ENCODE data around the gene TUBG1. TPM values are rescaled to one million over a fixed set of nuclear protein-coding genes. Genes with fewer than 3 reads are reported as not detected.
A peak's percentile ranks its signal among the peaks of the same experiment; 100 is the strongest.

Gene TUBG1
- polyA plus RNA-seq (ENCODE audit: insufficient read depth in 1 of 5, insufficient read length in 5 of 5, low replicate concordance in 1 of 5) = 10 to 100 TPM; 32.2 to 46.9 (median 34.9) TPM
- long read RNA-seq, donor 1, transcript TUBG1-201 (11 exons, 1,611 nt) = major isoform, 9 of 21 reads
- long read RNA-seq, donor 1, partial matches to known transcripts = 12 of 21 reads
- long read RNA-seq, donor 1, other reads (novel, unspliced or antisense) = 0 of 21 reads
- long read RNA-seq, donor 2, transcript TUBG1-201 (11 exons, 1,611 nt) = major isoform, 9 of 17 reads
- long read RNA-seq, donor 2, partial matches to known transcripts = 8 of 17 reads
- long read RNA-seq, donor 2, other reads (novel, unspliced or antisense) = 0 of 17 reads
- long read RNA-seq, donor 3, transcript TUBG1-201 (11 exons, 1,611 nt) = major isoform, 7 of 17 reads
- long read RNA-seq, donor 3, partial matches to known transcripts = 10 of 17 reads
- long read RNA-seq, donor 3, other reads (novel, unspliced or antisense) = 0 of 17 reads
- long read RNA-seq, donor 4, transcript TUBG1-201 (11 exons, 1,611 nt) = major isoform, 5 of 5 reads
- long read RNA-seq, donor 4, partial matches to known transcripts = 0 of 5 reads
- long read RNA-seq, donor 4, other reads (novel, unspliced or antisense) = 0 of 5 reads
- long read RNA-seq, donor 5, transcript TUBG1-201 (11 exons, 1,611 nt) = major isoform, 12 of 33 reads
- long read RNA-seq, donor 5, partial matches to known transcripts = 20 of 33 reads
- long read RNA-seq, donor 5, other reads (novel, unspliced or antisense) = 0 of 33 reads
- long read RNA-seq, donor 6, transcript TUBG1-201 (11 exons, 1,611 nt) = major isoform, 10 of 26 reads
- long read RNA-seq, donor 6, partial matches to known transcripts = 16 of 26 reads
- long read RNA-seq, donor 6, other reads (novel, unspliced or antisense) = 0 of 26 reads
- long read RNA-seq, donor 7, transcript TUBG1-201 (11 exons, 1,611 nt) = major isoform, 14 of 35 reads
- long read RNA-seq, donor 7, partial matches to known transcripts = 21 of 35 reads
- long read RNA-seq, donor 7, other reads (novel, unspliced or antisense) = 0 of 35 reads
- long read RNA-seq, donor 8, transcript TUBG1-201 (11 exons, 1,611 nt) = major isoform, 7 of 7 reads
- long read RNA-seq, donor 8, partial matches to known transcripts = 0 of 7 reads
- long read RNA-seq, donor 8, other reads (novel, unspliced or antisense) = 0 of 7 reads

- DNase-seq = peak; percentile 100
Observed at GRCh38 chr17:42609182-42609813, at the start of gene TUBG1, which contains the start of gene RETREG3. Gene TUBG1, plus strand, starts transcription at chr17:42609683. Its CDS starts 55 bp downstream, at chr17:42609738. Gene RETREG3, minus strand, starts transcription at chr17:42609374. Its CDS starts 50 bp downstream, at chr17:42609324.

GRCh38 chr17:42560246-42560645 is 49.2 kb upstream of the TUBG1 start:
- DNase-seq = no peak

- peak; percentile 94 to 96 for DNase-seq
Observed at GRCh38 chr17:42561897-42562387, 47.5 kb upstream of the TUBG1 start, which contains the start of gene COASY. Gene COASY, plus strand, starts transcription at chr17:42562148. Its CDS starts 475 bp downstream, at chr17:42562623.

- no peak for DNase-seq
Observed at GRCh38 chr17:42562388-42563142, 46.9 kb upstream of the TUBG1 start.

- no peak for DNase-seq
Observed at GRCh38 chr17:42563143-42563509, 46.4 kb upstream of the TUBG1 start.

- DNase-seq = no peak
Observed at GRCh38 chr17:42563543-42563942, 45.9 kb upstream of the TUBG1 start.

- no peak for DNase-seq
Observed at GRCh38 chr17:42563950-42564349, 45.5 kb upstream of the TUBG1 start.

GRCh38 chr17:42564815-42565522 is 44.5 kb upstream of the TUBG1 start:
- no peak for DNase-seq

- DNase-seq = no peak
Observed at GRCh38 chr17:42565523-42566214, 43.8 kb upstream of the TUBG1 start.

GRCh38 chr17:42566215-42566882 is 43.1 kb upstream of the TUBG1 start:
- no peak for DNase-seq

- peak; percentile 92 to 93 for DNase-seq
Observed at GRCh38 chr17:42566883-42567573, 42.5 kb upstream of the TUBG1 start, which contains the start of gene MLX. Gene MLX, plus strand, starts transcription at chr17:42567100. Its CDS starts 25 bp downstream, at chr17:42567125.

- no peak for DNase-seq
Observed at GRCh38 chr17:42568341-42569111, 41.0 kb upstream of the TUBG1 start.

GRCh38 chr17:42571435-42572225 is 37.9 kb upstream of the TUBG1 start:
- DNase-seq = no peak

- DNase-seq = no peak
Observed at GRCh38 chr17:42573095-42573494, 36.4 kb upstream of the TUBG1 start.

- DNase-seq = no peak
Observed at GRCh38 chr17:42574463-42574862, 35.0 kb upstream of the TUBG1 start.

- no peak for DNase-seq
Observed at GRCh38 chr17:42577140-42577531, 32.3 kb upstream of the TUBG1 start.

Data from right lung (tissue), 10 donors.